Panc1 (cell line): ENCODE measurements around the gene LONP2. TPM values are rescaled to one million over a fixed set of nuclear protein-coding genes. Genes with fewer than 3 reads are reported as not detected.

Source experiments
- ATAC-seq: fragments of 200-7000 bp; cut with Tn5 transposase; 2 replicates; pipeline ENCODE4 v1.9.1; 2020; ENCODE audit warnings: mild to moderate bottlenecking, moderate library complexity
- BruUV-seq: library from RNA; stranded (reverse); fragments of 400-500 nt; replicated peaks from 2 replicates; lab custom pipeline; 2021; lab: Mats Ljungman, UMichigan
- CTCF ChIA-PET: fragments of 300-600 bp; sonication (Branson Sonifier 250); formaldehyde crosslinking; loops from one replicate; lab custom pipeline; 2022; ENCODE audit warnings: antibody characterized with exemption; lab: Charles Lee
- POLR2A ChIA-PET: fragments of 300-600 bp; sonication (Branson Sonifier 250); formaldehyde crosslinking; loops from one replicate; lab custom pipeline; 2022; ENCODE audit warnings: antibody characterized with exemption; lab: Charles Lee
- DNase-seq: peaks from one replicate; pipeline ENCODE4 v3.0.0-alpha.2; 2010; ENCODE audit warnings: low read depth, low spot score
- H3K27ac ChIP-seq: 2 replicates; pipeline ENCODE4 v1.5.1; 2011; ENCODE audit warnings: mild to moderate bottlenecking, low read length, inconsistent platforms
- H3K27me3 ChIP-seq: fragments of 200-500 bp; sonication (Bioruptor generic); 2 replicates; pipeline ENCODE4 v1.6.0; 2014; ENCODE audit warnings: low read length, inconsistent platforms; ENCODE audit not compliant: control insufficient read depth, insufficient read depth
- H3K36me3 ChIP-seq: fragments of 200-500 bp; sonication (Bioruptor generic); 2 replicates; pipeline ENCODE4 v1.5.1; 2014; ENCODE audit warnings: inconsistent platforms, mild to moderate bottlenecking, low read length, moderate library complexity; ENCODE audit not compliant: control insufficient read depth, insufficient read depth
- H3K4me1 ChIP-seq: 2 replicates; pipeline ENCODE4 v1.5.1; 2011; ENCODE audit warnings: inconsistent platforms, mild to moderate bottlenecking, low read length, moderate library complexity; ENCODE audit not compliant: control insufficient read depth, insufficient read depth
- H3K4me3 ChIP-seq, 2 experiments: 2 replicates each; pipeline ENCODE4 v1.5.1; 2011 to 2012; ENCODE audit warnings: low read depth in 2 of 2, low read length in 2 of 2, mild to moderate bottlenecking in 2 of 2, inconsistent platforms in 1 of 2, moderate library complexity in 1 of 2
- H3K9me3 ChIP-seq: fragments of 200-500 bp; sonication (Bioruptor generic); 2 replicates; pipeline ENCODE4 v1.5.1; 2014; ENCODE audit warnings: low read depth, mild to moderate bottlenecking, inconsistent platforms, low read length, moderate library complexity; ENCODE audit not compliant: control insufficient read depth, insufficient read depth
- POLR2AphosphoS5 ChIP-seq: IDR thresholded peaks from 2 replicates; pipeline ENCODE4 v1.6.1; 2012; ENCODE audit warnings: mild to moderate bottlenecking, low read depth, low read length, moderate library complexity
- SIN3A ChIP-seq: IDR thresholded peaks from 2 replicates; pipeline ENCODE4 v1.6.1; 2012; ENCODE audit warnings: low read depth, mild to moderate bottlenecking, low read length, moderate library complexity, borderline replicate concordance; ENCODE audit not compliant: insufficient read depth
- TCF7L2 ChIP-seq: IDR thresholded peaks from 2 replicates; pipeline ENCODE4 v1.6.1; 2011; ENCODE audit warnings: mild to moderate bottlenecking, low read depth, low read length, inconsistent platforms
- in situ Hi-C: cut with HindIII; loops from 2 replicates; pipeline ENCODE4 v1.10.0; 2016; ENCODE audit warnings: low sequenced_read_pairs, low pct_unique_long_range_greater_than_20kb
- intact Hi-C: fragments of 100-400 bp; cut with micrococcal nuclease; formaldehyde crosslinking; loops from one replicate; pipeline ENCODE4 v1.10.0; 2022; ENCODE audit not compliant: unreplicated experiment
- total RNA-seq: library from RNA; stranded (reverse); gene quantifications from one replicate; pipeline ENCODE4 v1.2.1, GENCODE V29; 2021; ENCODE audit not compliant: unreplicated experiment
- TF ChIP-seq, protein P1 (sequence below): fragments of 450-650 bp; IDR thresholded peaks from 2 replicates; pipeline ENCODE4 v1.5.1; 2017; ENCODE audit warnings: mild to moderate bottlenecking
- TF ChIP-seq, protein P2 (sequence below), 2 experiments: IDR thresholded peaks; 2 replicates each; pipeline ENCODE4 v1.6.1; 2011 to 2012; ENCODE audit warnings: low read depth in 2 of 2, control low read depth in 1 of 2, low read length in 1 of 2, mild to moderate bottlenecking in 1 of 2, moderate library complexity in 1 of 2; ENCODE audit not compliant: insufficient read depth in 1 of 2

The LONP2 gene
- total RNA-seq, 1 experiment from 2014 or later = 22.9 TPM

DNA sequence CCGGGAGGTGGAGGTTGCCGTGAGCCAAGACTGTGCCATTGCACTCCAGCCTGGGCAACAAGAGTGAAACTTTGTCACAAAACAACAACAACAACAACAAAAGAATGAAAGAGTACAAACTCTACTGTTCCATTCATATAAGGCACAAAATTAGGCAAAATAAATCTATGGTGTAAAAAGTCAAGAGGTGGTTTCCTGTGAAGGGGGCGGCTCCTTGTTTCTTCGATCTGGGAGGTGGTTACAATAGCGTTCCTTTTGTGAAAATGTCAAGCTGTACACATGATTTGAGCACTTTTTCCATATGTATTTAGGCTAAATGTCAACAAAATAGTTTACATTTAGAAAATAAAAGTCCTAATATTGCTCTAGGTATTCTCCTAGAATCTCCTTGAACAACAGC is 134.2 kb downstream of the LONP2 start:
- no peak overlapping the region for H3K27ac ChIP-seq
- peaks cover 17% of the 10 kb centered on the region for H3K4me1 ChIP-seq
- in situ Hi-C loops (no loop called here), intact Hi-C loops (no loop called here)
- CTCF ChIA-PET = no interaction called here
- H3K27me3 ChIP-seq = no peaks in the 10 kb centered on the region
- no TSS peak for BruUV-seq
- H3K4me3 ChIP-seq = no peak overlapping the region
- H3K36me3 ChIP-seq = no peaks in the 10 kb centered on the region; the same call in 1 of the 2 replicates
- DNase-seq = no peak
- H3K9me3 ChIP-seq = no peaks in the 10 kb centered on the region
- no peak for ATAC-seq
- TF ChIP-seq, protein P1, sequence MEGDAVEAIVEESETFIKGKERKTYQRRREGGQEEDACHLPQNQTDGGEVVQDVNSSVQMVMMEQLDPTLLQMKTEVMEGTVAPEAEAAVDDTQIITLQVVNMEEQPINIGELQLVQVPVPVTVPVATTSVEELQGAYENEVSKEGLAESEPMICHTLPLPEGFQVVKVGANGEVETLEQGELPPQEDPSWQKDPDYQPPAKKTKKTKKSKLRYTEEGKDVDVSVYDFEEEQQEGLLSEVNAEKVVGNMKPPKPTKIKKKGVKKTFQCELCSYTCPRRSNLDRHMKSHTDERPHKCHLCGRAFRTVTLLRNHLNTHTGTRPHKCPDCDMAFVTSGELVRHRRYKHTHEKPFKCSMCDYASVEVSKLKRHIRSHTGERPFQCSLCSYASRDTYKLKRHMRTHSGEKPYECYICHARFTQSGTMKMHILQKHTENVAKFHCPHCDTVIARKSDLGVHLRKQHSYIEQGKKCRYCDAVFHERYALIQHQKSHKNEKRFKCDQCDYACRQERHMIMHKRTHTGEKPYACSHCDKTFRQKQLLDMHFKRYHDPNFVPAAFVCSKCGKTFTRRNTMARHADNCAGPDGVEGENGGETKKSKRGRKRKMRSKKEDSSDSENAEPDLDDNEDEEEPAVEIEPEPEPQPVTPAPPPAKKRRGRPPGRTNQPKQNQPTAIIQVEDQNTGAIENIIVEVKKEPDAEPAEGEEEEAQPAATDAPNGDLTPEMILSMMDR = no peak
- TF ChIP-seq TCF7L2 (no peak), SIN3A (no peak), POLR2AphosphoS5 (no peak)
- TF ChIP-seq, protein P2, sequence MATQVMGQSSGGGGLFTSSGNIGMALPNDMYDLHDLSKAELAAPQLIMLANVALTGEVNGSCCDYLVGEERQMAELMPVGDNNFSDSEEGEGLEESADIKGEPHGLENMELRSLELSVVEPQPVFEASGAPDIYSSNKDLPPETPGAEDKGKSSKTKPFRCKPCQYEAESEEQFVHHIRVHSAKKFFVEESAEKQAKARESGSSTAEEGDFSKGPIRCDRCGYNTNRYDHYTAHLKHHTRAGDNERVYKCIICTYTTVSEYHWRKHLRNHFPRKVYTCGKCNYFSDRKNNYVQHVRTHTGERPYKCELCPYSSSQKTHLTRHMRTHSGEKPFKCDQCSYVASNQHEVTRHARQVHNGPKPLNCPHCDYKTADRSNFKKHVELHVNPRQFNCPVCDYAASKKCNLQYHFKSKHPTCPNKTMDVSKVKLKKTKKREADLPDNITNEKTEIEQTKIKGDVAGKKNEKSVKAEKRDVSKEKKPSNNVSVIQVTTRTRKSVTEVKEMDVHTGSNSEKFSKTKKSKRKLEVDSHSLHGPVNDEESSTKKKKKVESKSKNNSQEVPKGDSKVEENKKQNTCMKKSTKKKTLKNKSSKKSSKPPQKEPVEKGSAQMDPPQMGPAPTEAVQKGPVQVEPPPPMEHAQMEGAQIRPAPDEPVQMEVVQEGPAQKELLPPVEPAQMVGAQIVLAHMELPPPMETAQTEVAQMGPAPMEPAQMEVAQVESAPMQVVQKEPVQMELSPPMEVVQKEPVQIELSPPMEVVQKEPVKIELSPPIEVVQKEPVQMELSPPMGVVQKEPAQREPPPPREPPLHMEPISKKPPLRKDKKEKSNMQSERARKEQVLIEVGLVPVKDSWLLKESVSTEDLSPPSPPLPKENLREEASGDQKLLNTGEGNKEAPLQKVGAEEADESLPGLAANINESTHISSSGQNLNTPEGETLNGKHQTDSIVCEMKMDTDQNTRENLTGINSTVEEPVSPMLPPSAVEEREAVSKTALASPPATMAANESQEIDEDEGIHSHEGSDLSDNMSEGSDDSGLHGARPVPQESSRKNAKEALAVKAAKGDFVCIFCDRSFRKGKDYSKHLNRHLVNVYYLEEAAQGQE (IDR thresholded peaks at IDR 0.05; ENCODE audit: insufficient read depth in 1 of 2, low read depth in 2 of 2, low read length in 1 of 2) = no peak
- POLR2A ChIA-PET = no interaction called here

DNA sequence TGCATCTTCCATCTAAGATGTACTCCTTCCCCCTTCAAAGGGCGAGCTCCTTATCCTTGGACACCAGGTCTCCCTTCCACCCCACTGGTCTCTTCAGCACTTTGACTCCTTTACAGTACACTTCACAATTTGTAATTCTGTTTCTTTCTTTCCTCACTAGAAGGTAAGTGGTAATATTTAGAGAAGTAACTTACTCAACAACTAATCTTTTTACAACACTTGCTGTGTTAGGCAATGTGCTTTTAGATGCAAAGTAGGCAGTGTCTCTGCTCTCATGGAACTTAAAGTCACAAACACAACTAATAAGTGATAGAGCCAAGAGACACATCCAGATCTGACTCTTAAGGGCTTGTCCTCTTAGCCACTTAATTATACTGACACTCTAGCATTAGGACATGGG is 134.7 kb downstream of the LONP2 start:
- TF ChIP-seq, protein P1 = no peak
- TF ChIP-seq SIN3A (no peak), TCF7L2 (no peak), POLR2AphosphoS5 (no peak)
- TF ChIP-seq, protein P2 (IDR thresholded peaks at IDR 0.05; ENCODE audit: insufficient read depth in 1 of 2, low read depth in 2 of 2, low read length in 1 of 2) = no peak
- Histone ChIP-seq H3K4me1 (peaks cover 21% of the 10 kb centered on the region), H3K27me3 (no peaks in the 10 kb centered on the region), H3K27ac (no peak overlapping the region), H3K36me3 (no peaks in the 10 kb centered on the region; the same call in none of the 2 replicates), H3K4me3 (no peak overlapping the region), H3K9me3 (no peaks in the 10 kb centered on the region)
- POLR2A ChIA-PET = no interaction called here
- in situ Hi-C loops (no loop called here), intact Hi-C loops (no loop called here)
- ATAC-seq (no peak), DNase-seq (no peak)
- no TSS peak for BruUV-seq
- CTCF ChIA-PET = no interaction called here
